GM12878 (cell line): ENCODE data around the gene TCF12. TPM values are rescaled to one million over a fixed set of nuclear protein-coding genes. Genes with fewer than 3 reads are reported as not detected.

ENCODE experiments used
- ATAC-seq: fragments of 200-7000 bp; cut with Tn5 transposase; 3 replicates; pipeline ENCODE4 v1.9.1; 2020; ENCODE audit warnings: mild to moderate bottlenecking, moderate library complexity
- BruUV-seq: library from RNA; stranded (reverse); fragments of 400-500 nt; replicated peaks from 2 replicates; lab custom pipeline; 2021; lab: Mats Ljungman, UMichigan
- CTCF ChIA-PET: fragments of 300-600 bp; sonication (Branson Sonifier 250); formaldehyde crosslinking; extraction: SDS; loops from one replicate; lab custom pipeline; 2021; ENCODE audit warnings: inconsistent platforms; lab: Yijun Ruan, JAX
- POLR2A ChIA-PET: fragments of 350-600 bp; formaldehyde crosslinking; extraction: SDS; loops from one replicate; lab custom pipeline; 2021; ENCODE audit warnings: inconsistent platforms; lab: Charles Lee
- RAD21 ChIA-PET: fragments of 300-600 bp; sonication (Branson Sonifier 250); formaldehyde crosslinking; loops from one replicate; lab custom pipeline; 2023; ENCODE audit warnings: antibody characterized with exemption; ENCODE audit not compliant: unreplicated experiment; lab: Charles Lee
- SMC1A ChIA-PET: fragments of 300-600 bp; sonication (Branson Sonifier 250); formaldehyde crosslinking; loops from one replicate; lab custom pipeline; 2023; ENCODE audit not compliant: unreplicated experiment, uncharacterized antibody; lab: Charles Lee
- DNase-seq: peaks from one replicate; pipeline ENCODE4 v3.0.0-alpha.2; 2011; ENCODE audit warnings: low read depth, low spot score
- FAIRE-seq: peaks from 3 replicates; lab custom pipeline; 2011; peaks lifted over from hg19 to GRCh38; lab: Jason Lieb, UNC
- H2AFZ ChIP-seq: 2 replicates; pipeline ENCODE4 v1.6.0; 2011; ENCODE audit warnings: low read depth, low read length, control low read depth; ENCODE audit not compliant: control insufficient read depth
- H3K27ac ChIP-seq: 2 replicates; pipeline ENCODE4 v1.5.1; 2011; ENCODE audit warnings: control low read depth; ENCODE audit not compliant: control insufficient read depth, insufficient read depth
- H3K27me3 ChIP-seq, 2 experiments: replicated peaks in 1 of 2; 2 replicates each; pipeline versions ENCODE4 v1.6.0 to v1.6.1; 2011; ENCODE audit warnings: low read length in 1 of 2; ENCODE audit not compliant: control insufficient read depth in 2 of 2, insufficient read depth in 2 of 2
- H3K36me3 ChIP-seq, 2 experiments: 2 replicates each; pipeline ENCODE4 v1.5.1; 2011; ENCODE audit warnings: low read length in 1 of 2; ENCODE audit not compliant: control insufficient read depth in 2 of 2, insufficient read depth in 2 of 2
- H3K4me1 ChIP-seq: 2 replicates; pipeline ENCODE4 v1.6.1; 2011; ENCODE audit warnings: mild to moderate bottlenecking, low read length, moderate library complexity, mixed read lengths; ENCODE audit not compliant: control insufficient read depth, insufficient read depth
- H3K4me2 ChIP-seq: 2 replicates; pipeline ENCODE4 v1.6.0; 2011; ENCODE audit warnings: control low read depth; ENCODE audit not compliant: control insufficient read depth, insufficient read depth
- H3K4me3 ChIP-seq: fragments of 200-600 bp; sonication (generic); 2 replicates; pipeline ENCODE4 v1.5.1; 2016
- H3K79me2 ChIP-seq: 2 replicates; pipeline ENCODE4 v1.6.0; 2011; ENCODE audit warnings: low read length; ENCODE audit not compliant: control insufficient read depth, insufficient read depth
- H3K9ac ChIP-seq: 2 replicates; pipeline ENCODE4 v1.8.0; 2011; ENCODE audit warnings: low read length, control low read depth, mixed read lengths; ENCODE audit not compliant: control insufficient read depth, insufficient read depth
- H3K9me3 ChIP-seq: replicated peaks from 3 replicates; pipeline ENCODE4 v1.5.1; 2011; ENCODE audit warnings: mild to moderate bottlenecking, low read length; ENCODE audit not compliant: control insufficient read depth, insufficient read depth
- H4K20me1 ChIP-seq: 2 replicates; pipeline ENCODE4 v1.6.0; 2011; ENCODE audit not compliant: control insufficient read depth, insufficient read depth
- BACH1 ChIP-seq: fragments of 450-650 bp; IDR thresholded peaks from 2 replicates; pipeline ENCODE4 v1.6.1; 2017; ENCODE audit warnings: mild to moderate bottlenecking, borderline replicate concordance
- EP300 ChIP-seq, 2 experiments: fragments of 150-350 bp in 1 of 2; IDR thresholded peaks; 2 replicates each; pipeline ENCODE4 v1.6.1; 2011 to 2012; ENCODE audit warnings: low read depth in 2 of 2, low read length in 2 of 2, borderline replicate concordance in 1 of 2, improper control_type of control experiment in 1 of 2, inconsistent platforms in 1 of 2; ENCODE audit not compliant: control insufficient read depth in 1 of 2
- ESRRA ChIP-seq: IDR thresholded peaks from 2 replicates; pipeline ENCODE4 v1.6.1; 2012; ENCODE audit warnings: mild to moderate bottlenecking, low read length, improper control_type of control experiment
- IRF4 ChIP-seq: IDR thresholded peaks from 2 replicates; pipeline ENCODE4 v1.6.1; 2011; ENCODE audit warnings: low read depth, low read length
- RCOR1 ChIP-seq: conservative IDR thresholded peaks from 2 replicates; pipeline ENCODE4 v1.6.1; 2012; ENCODE audit warnings: low read depth, low read length, improper control_type of control experiment
- STAT3 ChIP-seq: IDR thresholded peaks from 2 replicates; pipeline ENCODE4 v1.6.1; 2011; ENCODE audit warnings: low read depth, low read length, improper control_type of control experiment
- YY1 ChIP-seq: IDR thresholded peaks from 2 replicates; pipeline ENCODE4 v1.6.1; 2011; ENCODE audit warnings: low read depth, mild to moderate bottlenecking, low read length
- ZSCAN29 ChIP-seq: fragments of 450-650 bp; IDR thresholded peaks from 2 replicates; pipeline ENCODE4 v1.6.1; 2017; ENCODE audit warnings: mild to moderate bottlenecking, moderate library complexity
- ZZZ3 ChIP-seq: IDR thresholded peaks from 2 replicates; pipeline ENCODE4 v1.6.1; 2011; ENCODE audit warnings: low read depth; ENCODE audit not compliant: control insufficient read depth, insufficient read length
- WGBS: methylation state at CpG from one replicate; pipeline ENCODE4 v1.1.6; 2016; ENCODE audit warnings: low lambda C conversion rate; ENCODE audit not compliant: insufficient replicate concordance, insufficient coverage; ENCODE audit errors: missing lambda C conversion rate; 5-methylcytosine and 5-hydroxymethylcytosine counted together
- in situ Hi-C: fragments of 300-500 bp; cut with MboI; formaldehyde crosslinking; loops from 9 replicates; pipeline ENCODE4 v1.14.3; 2018; ENCODE audit warnings: mixed read lengths
- intact Hi-C: fragments of 100-400 bp; cut with micrococcal nuclease; formaldehyde crosslinking; loops from one replicate; pipeline ENCODE4 v1.14.2; 2022; ENCODE audit not compliant: unreplicated experiment
- polyA plus RNA-seq, 11 experiments: library from polyadenylated mRNA; depleted of rRNA in 4 of 11; unstranded in 6 of 11; stranded (reverse) in 5 of 11; fragments of >200 nt; fragmentation: Nextera tagmentation in 4 of 11; fragmentation: Illumina TruSeq in 1 of 11; extraction: Ambion mirVana in 4 of 11; extraction: Trizol in 1 of 11; gene quantifications; 1 replicate in 1 of 11; 2 replicates in 10 of 11; pipeline versions ENCODE4 v1.2.1 to v1.2.3, GENCODE V29; 2011 to 2016; ENCODE audit warnings: inconsistent platforms in 2 of 11, missing spikeins in 2 of 11, low read depth in 1 of 11
- total RNA-seq, 4 experiments: library from RNA; depleted of rRNA in 3 of 4; stranded (reverse); fragments of >200 nt in 3 of 4; fragmentation: Illumina TruSeq in 1 of 4; extraction: Trizol in 1 of 4; gene quantifications; 2 replicates each; pipeline versions ENCODE4 v1.2.1 to v1.2.3, GENCODE V29; 2013 to 2021
- TF ChIP-seq, protein P1 (sequence below): fragments of 450-650 bp; IDR thresholded peaks from 2 replicates; pipeline ENCODE4 v1.6.1; 2014; ENCODE audit warnings: mild to moderate bottlenecking
- TF ChIP-seq, protein P2 (sequence below): fragments of 450-650 bp; formaldehyde crosslinking; IDR thresholded peaks from 2 replicates; pipeline ENCODE4 v1.4.0; 2020; ENCODE audit warnings: mild to moderate bottlenecking, moderate library complexity
- TF ChIP-seq, protein P3 (sequence below): IDR thresholded peaks from 2 replicates; pipeline ENCODE4 v1.6.1; 2011; ENCODE audit warnings: low read depth, mild to moderate bottlenecking, low read length, moderate library complexity, borderline replicate concordance; ENCODE audit errors: extremely low read depth

TCF12 gene
- total and polyA plus RNA-seq, 10 of the 15 experiments (the other 5 are each of a cell fraction or from before 2014, with no cell fraction given), result 8.2 to 70.9 (median 49.5) TPM

DNA sequence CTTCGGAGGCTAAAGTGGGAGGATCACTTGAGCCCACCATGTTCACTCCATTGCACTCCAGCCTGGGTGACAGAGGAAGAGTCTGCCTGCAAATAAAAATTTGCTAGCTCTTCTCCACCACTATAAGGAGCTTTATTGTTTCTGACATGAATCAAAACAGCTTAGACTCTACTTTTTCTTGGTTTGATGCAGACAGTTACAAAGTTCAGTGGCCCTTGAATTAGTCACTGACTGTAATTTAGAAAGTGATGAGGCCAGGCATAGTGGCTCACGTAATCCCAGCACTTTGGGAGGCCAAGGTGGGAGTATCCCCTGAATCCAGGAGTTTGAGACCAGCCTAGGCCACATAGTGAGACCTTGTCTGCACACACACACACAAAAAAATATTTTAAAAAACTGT is 285.5 kb downstream of the TCF12 start:
- no peak for ATAC-seq
- H3K4me1 ChIP-seq, result no peaks in the 10 kb centered on the region

More for the DNA sequence above, 285.5 kb downstream of the TCF12 start:
- no peaks in the 10 kb centered on the region for H3K27me3 ChIP-seq
- no peak overlapping the region for H2AFZ ChIP-seq
- DNase-seq, result no peak
- ChIA-PET RAD21 (no interaction called here), CTCF (no interaction called here), POLR2A (no interaction called here)
- H3K9me3 ChIP-seq, result no peaks in the 10 kb centered on the region
- FAIRE-seq, result no peak
- H3K4me3 ChIP-seq, result no peak overlapping the region
- peaks cover 0 to 2% of the 10 kb centered on the region in 2 experiments; a peak in 2 of 4 replicates for H3K36me3 ChIP-seq
- 66% methylated on average over 2 of the region's 2 CpGs for WGBS
- H4K20me1 ChIP-seq, result no peaks in the 10 kb centered on the region
- no TSS peak for BruUV-seq
- no peak overlapping the region for H3K27ac ChIP-seq
- TF ChIP-seq, protein P1, sequence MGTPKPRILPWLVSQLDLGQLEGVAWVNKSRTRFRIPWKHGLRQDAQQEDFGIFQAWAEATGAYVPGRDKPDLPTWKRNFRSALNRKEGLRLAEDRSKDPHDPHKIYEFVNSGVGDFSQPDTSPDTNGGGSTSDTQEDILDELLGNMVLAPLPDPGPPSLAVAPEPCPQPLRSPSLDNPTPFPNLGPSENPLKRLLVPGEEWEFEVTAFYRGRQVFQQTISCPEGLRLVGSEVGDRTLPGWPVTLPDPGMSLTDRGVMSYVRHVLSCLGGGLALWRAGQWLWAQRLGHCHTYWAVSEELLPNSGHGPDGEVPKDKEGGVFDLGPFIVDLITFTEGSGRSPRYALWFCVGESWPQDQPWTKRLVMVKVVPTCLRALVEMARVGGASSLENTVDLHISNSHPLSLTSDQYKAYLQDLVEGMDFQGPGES, result no peak
- TF ChIP-seq ESRRA (no peak), STAT3 (no peak), RCOR1 (no peak), BACH1 (no peak), YY1 (no peak), ZZZ3 (no peak), EP300 (IDR thresholded peaks at IDR 0.05; ENCODE audit: borderline replicate concordance in 1 of 2, control insufficient read depth in 1 of 2, low read depth in 2 of 2, low read length in 2 of 2) (no peak), ZSCAN29 (no peak), IRF4 (no peak)
- TF ChIP-seq, protein P2, sequence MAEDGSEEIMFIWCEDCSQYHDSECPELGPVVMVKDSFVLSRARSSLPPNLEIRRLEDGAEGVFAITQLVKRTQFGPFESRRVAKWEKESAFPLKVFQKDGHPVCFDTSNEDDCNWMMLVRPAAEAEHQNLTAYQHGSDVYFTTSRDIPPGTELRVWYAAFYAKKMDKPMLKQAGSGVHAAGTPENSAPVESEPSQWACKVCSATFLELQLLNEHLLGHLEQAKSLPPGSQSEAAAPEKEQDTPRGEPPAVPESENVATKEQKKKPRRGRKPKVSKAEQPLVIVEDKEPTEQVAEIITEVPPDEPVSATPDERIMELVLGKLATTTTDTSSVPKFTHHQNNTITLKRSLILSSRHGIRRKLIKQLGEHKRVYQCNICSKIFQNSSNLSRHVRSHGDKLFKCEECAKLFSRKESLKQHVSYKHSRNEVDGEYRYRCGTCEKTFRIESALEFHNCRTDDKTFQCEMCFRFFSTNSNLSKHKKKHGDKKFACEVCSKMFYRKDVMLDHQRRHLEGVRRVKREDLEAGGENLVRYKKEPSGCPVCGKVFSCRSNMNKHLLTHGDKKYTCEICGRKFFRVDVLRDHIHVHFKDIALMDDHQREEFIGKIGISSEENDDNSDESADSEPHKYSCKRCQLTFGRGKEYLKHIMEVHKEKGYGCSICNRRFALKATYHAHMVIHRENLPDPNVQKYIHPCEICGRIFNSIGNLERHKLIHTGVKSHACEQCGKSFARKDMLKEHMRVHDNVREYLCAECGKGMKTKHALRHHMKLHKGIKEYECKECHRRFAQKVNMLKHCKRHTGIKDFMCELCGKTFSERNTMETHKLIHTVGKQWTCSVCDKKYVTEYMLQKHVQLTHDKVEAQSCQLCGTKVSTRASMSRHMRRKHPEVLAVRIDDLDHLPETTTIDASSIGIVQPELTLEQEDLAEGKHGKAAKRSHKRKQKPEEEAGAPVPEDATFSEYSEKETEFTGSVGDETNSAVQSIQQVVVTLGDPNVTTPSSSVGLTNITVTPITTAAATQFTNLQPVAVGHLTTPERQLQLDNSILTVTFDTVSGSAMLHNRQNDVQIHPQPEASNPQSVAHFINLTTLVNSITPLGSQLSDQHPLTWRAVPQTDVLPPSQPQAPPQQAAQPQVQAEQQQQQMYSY, result no peak
- TF ChIP-seq, protein P3, sequence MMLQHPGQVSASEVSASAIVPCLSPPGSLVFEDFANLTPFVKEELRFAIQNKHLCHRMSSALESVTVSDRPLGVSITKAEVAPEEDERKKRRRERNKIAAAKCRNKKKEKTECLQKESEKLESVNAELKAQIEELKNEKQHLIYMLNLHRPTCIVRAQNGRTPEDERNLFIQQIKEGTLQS, result no peak
- TF ChIP-seq, all 136 proteins: peak for 0
- SMC1A ChIA-PET, result interaction anchor here (0.6 to 2.4 kb wide), 4 partner anchors 10 to 57 kb away, joined by 3 to 9 read pairs (median 6); no protein-coding TSS in a partner anchor
- in situ Hi-C loops (no loop called here), intact Hi-C loops (no loop called here)
- no peak overlapping the region for H3K4me2 ChIP-seq
- no peaks in the 10 kb centered on the region for H3K79me2 ChIP-seq
- H3K9ac ChIP-seq, result no peak overlapping the region
